ENCODE measurements around the gene ARID5B. TPM values are rescaled to one million over a fixed set of nuclear protein-coding genes. Genes with fewer than 3 reads are reported as not detected.

The ARID5B gene
- polyA plus RNA-seq, 1 donor from 2014 or later: 2.1 TPM

DNA sequence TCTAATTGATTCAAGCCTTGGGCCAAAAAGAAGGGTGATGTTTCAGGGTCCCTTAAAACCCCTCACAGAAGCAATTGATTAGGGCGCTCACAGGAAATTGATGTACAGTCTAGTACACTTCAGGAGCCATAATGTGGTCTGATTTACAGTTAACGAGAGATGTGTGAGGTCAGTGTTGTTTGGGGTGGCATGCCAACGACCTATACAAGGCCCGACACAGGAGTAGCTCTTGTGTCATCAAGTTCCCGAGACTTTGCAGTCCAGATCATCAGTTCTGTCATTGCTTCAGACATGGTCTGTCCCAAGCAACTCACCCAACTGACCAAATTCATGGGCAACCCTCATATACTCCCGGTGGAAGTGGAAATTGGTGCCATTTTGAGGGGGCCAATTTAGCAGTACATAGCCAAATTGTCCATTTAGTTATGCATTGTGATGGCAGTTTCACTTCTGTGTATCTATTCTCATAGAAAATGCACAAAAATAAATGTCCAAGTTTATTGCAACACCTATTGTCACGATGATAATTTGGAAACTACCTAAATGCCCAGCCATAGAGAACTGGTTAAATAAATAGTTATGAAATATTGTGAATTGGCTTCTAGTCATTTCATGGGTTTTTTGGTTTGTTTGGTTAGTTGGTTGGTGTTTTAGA lies 18.0 kb upstream of the ARID5B start:
- no peaks in the 10 kb centered on the region for H3K9me3 ChIP-seq (ENCODE audit: low read length)
- H3K4me2 ChIP-seq (ENCODE audit: low read length): no peak overlapping the region
- TF ChIP-seq REST (IDR thresholded peaks at IDR 0.05; ENCODE audit: borderline replicate concordance): no peak
- TF ChIP-seq EZH2 (IDR thresholded peaks at IDR 0.05; ENCODE audit: borderline replicate concordance, insufficient read depth, low read length, poor library complexity, severe bottlenecking): no peak
- no peak for TF ChIP-seq MXI1 (conservative IDR thresholded peaks at IDR 0.05; ENCODE audit: poor library complexity, severe bottlenecking)
- TF ChIP-seq RAD21 (conservative IDR thresholded peaks at IDR 0.05): no peak
- TF ChIP-seq, protein P1, sequence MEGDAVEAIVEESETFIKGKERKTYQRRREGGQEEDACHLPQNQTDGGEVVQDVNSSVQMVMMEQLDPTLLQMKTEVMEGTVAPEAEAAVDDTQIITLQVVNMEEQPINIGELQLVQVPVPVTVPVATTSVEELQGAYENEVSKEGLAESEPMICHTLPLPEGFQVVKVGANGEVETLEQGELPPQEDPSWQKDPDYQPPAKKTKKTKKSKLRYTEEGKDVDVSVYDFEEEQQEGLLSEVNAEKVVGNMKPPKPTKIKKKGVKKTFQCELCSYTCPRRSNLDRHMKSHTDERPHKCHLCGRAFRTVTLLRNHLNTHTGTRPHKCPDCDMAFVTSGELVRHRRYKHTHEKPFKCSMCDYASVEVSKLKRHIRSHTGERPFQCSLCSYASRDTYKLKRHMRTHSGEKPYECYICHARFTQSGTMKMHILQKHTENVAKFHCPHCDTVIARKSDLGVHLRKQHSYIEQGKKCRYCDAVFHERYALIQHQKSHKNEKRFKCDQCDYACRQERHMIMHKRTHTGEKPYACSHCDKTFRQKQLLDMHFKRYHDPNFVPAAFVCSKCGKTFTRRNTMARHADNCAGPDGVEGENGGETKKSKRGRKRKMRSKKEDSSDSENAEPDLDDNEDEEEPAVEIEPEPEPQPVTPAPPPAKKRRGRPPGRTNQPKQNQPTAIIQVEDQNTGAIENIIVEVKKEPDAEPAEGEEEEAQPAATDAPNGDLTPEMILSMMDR (IDR thresholded peaks at IDR 0.05; ENCODE audit: poor library complexity, severe bottlenecking): no peak
- no peak for TF ChIP-seq POLR2AphosphoS5 (IDR thresholded peaks at IDR 0.05)
- TF ChIP-seq TAF1 (IDR thresholded peaks at IDR 0.05; ENCODE audit: low read depth): no peak
- no peak for TF ChIP-seq SMC3 (conservative IDR thresholded peaks at IDR 0.05; ENCODE audit: poor library complexity)
- H3K9ac ChIP-seq (ENCODE audit: low read length): no peak overlapping the region
- H2AFZ ChIP-seq (ENCODE audit: low read depth, low read length): no peak overlapping the region
- H3K36me3 ChIP-seq (ENCODE audit: insufficient read depth, low read length): no peaks in the 10 kb centered on the region
- H3K4me3 ChIP-seq (ENCODE audit: low read length): no peak overlapping the region
- H3F3A ChIP-seq (ENCODE audit: insufficient read depth, low read length, poor library complexity, severe bottlenecking): no peaks in the 10 kb centered on the region
- no peaks in the 10 kb centered on the region for H3K9me2 ChIP-seq (ENCODE audit: insufficient read depth, low read length)
- H3K27me3 ChIP-seq (ENCODE audit: insufficient read depth, low read depth, low read length): no peaks in the 10 kb centered on the region
- no peaks in the 10 kb centered on the region for H3K79me2 ChIP-seq (replicated peaks; ENCODE audit: insufficient read depth, low read length)
- H4K20me1 ChIP-seq (ENCODE audit: insufficient read depth): no peaks in the 10 kb centered on the region
- no peak overlapping the region for H3K27ac ChIP-seq (ENCODE audit: low read length)

DNA sequence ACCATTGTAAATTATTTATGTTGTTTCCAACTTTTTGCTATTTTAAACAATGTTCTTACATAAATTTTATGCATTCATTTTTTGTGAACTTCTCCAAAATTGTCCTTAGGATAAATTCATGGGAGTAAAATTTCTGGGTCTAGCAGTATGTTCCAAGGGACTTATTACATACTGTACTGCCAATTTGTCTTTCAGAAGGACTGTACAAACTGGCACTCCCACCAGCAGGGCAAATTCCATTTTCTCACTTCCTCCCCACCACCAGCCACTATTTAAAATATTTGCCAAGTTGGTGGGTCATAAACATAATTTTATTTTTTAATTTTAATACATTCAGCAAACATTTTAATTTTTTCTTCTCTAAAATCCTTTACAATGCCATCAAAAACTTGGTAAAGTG lies 13.7 kb upstream of the ARID5B start:
- H3F3A ChIP-seq (ENCODE audit: insufficient read depth, low read length, poor library complexity, severe bottlenecking): no peaks in the 10 kb centered on the region
- no peak overlapping the region for H3K4me3 ChIP-seq (ENCODE audit: low read length)
- H3K36me3 ChIP-seq (ENCODE audit: insufficient read depth, low read length): no peaks in the 10 kb centered on the region
- H4K20me1 ChIP-seq (ENCODE audit: insufficient read depth): no peaks in the 10 kb centered on the region
- H3K9me3 ChIP-seq (ENCODE audit: low read length): no peaks in the 10 kb centered on the region
- no peaks in the 10 kb centered on the region for H3K79me2 ChIP-seq (replicated peaks; ENCODE audit: insufficient read depth, low read length)
- H3K9me2 ChIP-seq (ENCODE audit: insufficient read depth, low read length): no peaks in the 10 kb centered on the region
- no peak overlapping the region for H3K4me2 ChIP-seq (ENCODE audit: low read length)
- no peak overlapping the region for H2AFZ ChIP-seq (ENCODE audit: low read depth, low read length)
- no peaks in the 10 kb centered on the region for H3K27me3 ChIP-seq (ENCODE audit: insufficient read depth, low read depth, low read length)
- H3K27ac ChIP-seq (ENCODE audit: low read length): no peak overlapping the region
- H3K9ac ChIP-seq (ENCODE audit: low read length): no peak overlapping the region
- TF ChIP-seq EP300 (conservative IDR thresholded peaks at IDR 0.05; ENCODE audit: poor library complexity, severe bottlenecking): no peak
- TF ChIP-seq POLR2AphosphoS5 (IDR thresholded peaks at IDR 0.05): no peak
- no peak for TF ChIP-seq REST (IDR thresholded peaks at IDR 0.05; ENCODE audit: borderline replicate concordance)
- no peak for TF ChIP-seq EZH2 (IDR thresholded peaks at IDR 0.05; ENCODE audit: borderline replicate concordance, insufficient read depth, low read length, poor library complexity, severe bottlenecking)
- no peak for TF ChIP-seq TAF1 (IDR thresholded peaks at IDR 0.05; ENCODE audit: low read depth)
- TF ChIP-seq RAD21 (conservative IDR thresholded peaks at IDR 0.05): no peak

Data from neural cell (in vitro differentiated cells).